AG09309 (cell line): Measurements from ENCODE around the gene NEURL1B.

ENCODE experiments used
- DNase-seq: peaks from one replicate; pipeline ENCODE4 v3.0.0-alpha.2; 2010; ENCODE audit warnings: low read depth
- H3K4me3 ChIP-seq: 2 replicates; pipeline ENCODE4 v1.5.1; 2011; ENCODE audit warnings: mild to moderate bottlenecking, low read depth, low read length, moderate library complexity; ENCODE audit not compliant: control insufficient read depth
- CTCF ChIP-seq: IDR thresholded peaks from 2 replicates; pipeline ENCODE4 v1.5.1; 2011; ENCODE audit warnings: mild to moderate bottlenecking, low read depth, low read length, inconsistent platforms; ENCODE audit not compliant: insufficient read depth, control insufficient read depth; ENCODE audit errors: missing control alignments

Gene NEURL1B

GRCh38 chr5:172719211-172719610, 78.1 kb downstream of the NEURL1B start:
- no peak for DNase-seq
- H3K4me3 ChIP-seq, result no peak overlapping the region
- no peak for TF ChIP-seq CTCF

- no peak overlapping the region for H3K4me3 ChIP-seq
- no peak for TF ChIP-seq CTCF
- DNase-seq, result no peak
These were observed 79.6 kb downstream of the NEURL1B start for GRCh38 chr5:172720655-172721054.

GRCh38 chr5:172721455-172722326, 80.6 kb downstream of the NEURL1B start:
- no peak for TF ChIP-seq CTCF
- DNase-seq, result no peak
- H3K4me3 ChIP-seq, result no peak overlapping the region

GRCh38 chr5:172722327-172722815, 81.3 kb downstream of the NEURL1B start:
- no peak for DNase-seq
- no peak for TF ChIP-seq CTCF
- H3K4me3 ChIP-seq, result no peak overlapping the region

- no peak overlapping the region for H3K4me3 ChIP-seq
- no peak for DNase-seq
- TF ChIP-seq CTCF, result no peak
These were observed 82.4 kb downstream of the NEURL1B start for GRCh38 chr5:172723508-172723907.

- H3K4me3 ChIP-seq, result no peak overlapping the region
- DNase-seq, result no peak
- no peak for TF ChIP-seq CTCF
These were observed 83.5 kb downstream of the NEURL1B start for GRCh38 chr5:172724242-172725183.
